HG02588 (cell line): ENCODE results near the gene PHC1.
"Not testable (repeated sequence)": the region's sequence is repeated elsewhere in the genome, so short reads cannot be mapped to it uniquely, and the experiment has no call there.

Experiments
- ATAC-seq: cut with Tn5 transposase; IDR thresholded peaks from one replicate; pipeline ENCODE4 v1.9.1; 2021; ENCODE audit warnings: mild to moderate bottlenecking, moderate library complexity; ENCODE audit not compliant: unreplicated experiment

The PHC1 gene

DNA sequence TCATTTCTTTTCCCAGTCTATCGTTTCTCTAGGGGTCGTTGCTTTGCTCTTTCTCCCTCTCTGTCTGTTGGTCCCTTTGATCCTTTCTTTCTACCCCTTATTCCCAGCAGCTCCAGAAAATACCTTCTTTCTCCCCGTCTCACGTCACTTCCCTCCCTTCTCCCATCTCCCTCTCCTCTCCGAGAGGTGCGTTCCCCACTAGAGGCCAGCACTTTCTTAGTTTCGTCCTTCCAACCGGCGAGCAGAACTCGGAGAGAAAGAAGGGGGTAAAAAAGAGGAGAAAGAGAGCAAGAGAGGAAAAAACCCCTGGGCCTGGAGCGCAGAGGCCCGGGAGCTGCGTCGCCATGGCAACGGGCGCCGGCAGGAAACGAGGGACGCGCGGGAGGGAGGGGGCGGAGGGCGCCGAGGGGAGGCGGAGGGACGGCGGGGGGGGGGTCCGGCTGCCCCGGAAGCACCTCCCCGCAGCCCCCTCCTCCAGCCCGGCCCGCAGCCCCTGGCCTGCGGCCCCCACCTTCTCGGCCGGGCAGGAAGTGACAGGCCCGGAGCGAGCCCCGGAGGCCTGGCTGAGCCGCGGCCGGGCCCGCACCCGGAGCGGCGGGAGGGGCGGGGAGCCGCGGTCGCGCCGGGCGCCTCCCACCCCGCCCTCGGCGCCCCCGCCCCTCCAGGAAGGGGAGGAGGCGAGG is at the start of gene PHC1:
Gene PHC1 (plus strand): TSS at position 477 of the 683 bp plus-strand sequence. CDS start 3,169 bp downstream, outside the sequence.
- peak; percentile 64 for ATAC-seq

- ATAC-seq: no peak
These were observed 47.9 kb upstream of the PHC1 start for GRCh38 chr12:8866429-8866828.

GRCh38 chr12:8867009-8867408 is 47.3 kb upstream of the PHC1 start:
- ATAC-seq: no peak

DNA sequence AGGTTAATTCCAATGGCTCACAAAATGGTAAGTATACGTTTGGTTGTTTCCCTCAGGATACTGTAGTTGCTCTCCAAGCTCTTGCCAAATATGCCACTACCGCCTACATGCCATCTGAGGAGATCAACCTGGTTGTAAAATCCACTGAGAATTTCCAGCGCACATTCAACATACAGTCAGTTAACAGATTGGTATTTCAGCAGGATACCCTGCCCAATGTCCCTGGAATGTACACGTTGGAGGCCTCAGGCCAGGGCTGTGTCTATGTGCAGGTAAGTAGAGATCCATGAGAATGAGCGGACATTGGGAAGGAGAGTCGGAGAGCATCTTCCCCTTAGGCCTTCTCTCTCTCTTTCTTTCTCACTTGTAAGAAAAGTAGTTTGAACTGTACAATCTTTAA is 46.5 kb upstream of the PHC1 start:
- ATAC-seq: no peak

- ATAC-seq: no peak
These were observed 43.7 kb upstream of the PHC1 start for GRCh38 chr12:8870586-8870985.

GRCh38 chr12:8871068-8871467 is 43.2 kb upstream of the PHC1 start:
- no peak for ATAC-seq

DNA sequence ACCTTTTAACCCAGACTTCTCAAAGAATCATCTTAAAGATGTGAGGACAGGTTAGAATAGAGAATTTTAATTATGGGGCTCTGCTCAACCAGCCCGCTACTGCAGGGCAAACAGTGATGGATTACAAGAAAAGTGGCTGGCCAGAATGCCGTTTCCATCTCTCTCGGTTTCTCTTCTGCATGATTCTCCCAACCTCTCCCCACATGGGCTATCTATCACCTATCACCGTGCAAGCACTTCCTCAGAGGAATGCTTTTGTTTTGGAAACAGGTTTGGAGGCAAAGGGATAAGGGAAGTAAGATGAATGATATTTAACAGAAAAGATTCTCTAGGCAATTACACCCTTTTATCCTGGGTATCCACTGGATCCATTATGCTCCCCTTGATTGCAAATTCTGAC is 37.4 kb upstream of the PHC1 start:
- ATAC-seq: no peak

GRCh38 chr12:8886502-8887284 is 27.6 kb upstream of the PHC1 start:
- no peak for ATAC-seq

DNA sequence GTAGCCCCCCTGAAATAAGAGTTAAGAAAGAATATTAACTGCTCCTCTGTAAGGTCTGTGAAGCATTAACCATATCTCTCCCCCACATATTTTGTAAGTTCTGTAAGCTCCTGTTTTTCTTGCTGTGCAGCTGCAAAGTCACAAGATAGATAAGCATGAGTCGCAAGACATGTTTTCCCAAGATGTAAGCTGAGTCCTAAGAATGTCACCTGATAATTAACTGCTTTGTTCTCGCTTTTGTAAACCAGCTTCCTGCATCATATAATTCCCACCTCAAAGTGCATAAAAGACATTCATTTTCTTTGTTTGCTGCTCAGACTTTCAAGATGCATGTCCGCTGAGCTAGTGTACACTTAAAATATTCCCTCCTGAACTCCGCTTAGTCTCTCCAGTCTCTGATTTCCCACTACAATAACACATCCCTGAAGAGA is 27.0 kb upstream of the PHC1 start:
- ATAC-seq: no peak

DNA sequence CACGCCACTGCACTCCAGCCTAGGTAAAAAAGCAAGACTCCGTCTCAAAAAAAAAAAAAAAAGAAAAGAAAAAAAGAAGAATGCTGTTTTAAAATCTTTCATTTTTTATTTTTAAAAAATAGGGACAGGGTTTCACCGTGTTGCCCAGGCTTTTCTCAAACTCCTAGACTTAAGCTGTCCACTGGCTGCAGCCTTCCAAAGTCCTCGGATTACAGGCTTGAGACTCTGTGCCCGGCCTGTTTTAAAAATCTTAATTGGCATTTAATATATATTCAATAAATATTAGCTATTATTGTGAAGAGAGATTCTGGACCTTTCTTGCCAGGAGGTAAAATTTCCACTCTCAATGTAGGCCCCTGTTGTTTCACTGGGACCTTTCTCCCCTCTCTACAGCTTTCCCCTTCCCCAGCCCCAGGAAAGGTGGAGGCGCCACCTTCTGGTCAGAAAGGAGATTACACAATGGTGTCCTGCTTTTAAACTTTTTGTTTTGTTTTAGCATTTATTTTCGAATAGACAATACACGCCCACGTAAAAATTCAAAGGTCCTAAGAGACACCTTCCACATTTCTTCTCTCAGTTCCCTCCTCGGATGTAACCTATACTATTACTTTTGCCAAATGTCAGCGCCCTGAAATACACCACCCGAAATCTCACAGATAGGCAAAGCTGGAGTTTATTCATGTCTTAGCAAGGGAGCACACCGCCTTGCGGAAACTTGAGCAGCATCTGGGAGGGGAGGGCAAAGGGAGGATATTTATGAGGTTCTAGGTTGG is 23.8 kb upstream of the PHC1 start:
- ATAC-seq: no peak

DNA sequence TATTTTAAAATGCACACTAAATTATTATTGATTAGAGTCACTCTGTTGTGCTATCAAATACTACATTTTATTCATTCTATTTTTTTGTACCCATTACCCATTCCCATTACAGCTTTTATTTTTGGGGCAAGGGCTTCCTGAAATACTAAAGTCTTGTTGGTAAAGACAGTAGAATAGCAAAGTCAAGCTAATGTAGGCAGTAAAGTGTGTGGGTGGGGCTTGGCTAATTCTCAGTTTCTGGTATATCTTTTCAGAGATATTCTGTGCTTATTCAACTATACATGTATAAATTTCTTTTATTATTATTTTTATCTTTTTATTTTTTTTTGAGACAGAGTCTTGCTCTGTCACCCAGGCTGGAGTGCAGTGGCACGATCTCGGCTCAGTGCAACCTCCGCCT is 22.3 kb upstream of the PHC1 start:
- no peak for ATAC-seq

DNA sequence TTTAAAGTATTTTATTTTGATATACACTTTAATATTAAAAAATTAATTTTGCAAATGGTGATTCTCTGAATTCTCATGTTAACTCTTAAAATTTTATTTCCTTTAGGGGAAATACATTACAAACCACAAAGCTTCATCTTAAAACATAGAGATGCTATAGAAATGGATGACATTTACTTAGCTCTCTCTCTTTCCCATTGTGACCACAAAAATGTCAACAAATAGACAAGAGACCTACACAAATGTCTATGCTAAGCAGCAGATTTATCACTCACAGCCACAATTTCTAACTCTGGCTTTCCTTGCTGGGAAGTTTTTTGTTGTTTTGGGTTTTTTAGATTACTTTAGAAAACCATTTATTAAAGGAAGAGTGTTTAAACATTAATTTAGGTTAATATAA is 19.9 kb upstream of the PHC1 start:
- no peak for ATAC-seq

DNA sequence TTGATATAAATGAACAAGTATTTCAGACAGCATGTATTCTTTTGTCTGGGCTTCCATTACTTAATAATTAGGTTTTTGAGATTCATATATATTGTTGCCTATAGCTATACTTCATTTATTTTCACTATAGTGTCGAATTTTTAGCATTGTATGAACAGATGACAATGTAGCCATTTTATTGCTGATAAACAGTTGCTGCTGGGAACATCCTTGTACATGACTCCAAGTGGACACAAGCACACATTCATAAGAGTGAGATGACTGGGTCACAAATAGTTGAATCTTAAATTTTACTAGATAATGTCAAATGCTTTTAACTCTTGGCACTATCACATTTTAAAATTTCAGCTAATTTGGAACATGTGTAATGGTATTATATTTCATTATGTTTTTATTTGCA is 19.3 kb upstream of the PHC1 start:
- ATAC-seq: no peak

GRCh38 chr12:8897081-8897480 is 17.2 kb upstream of the PHC1 start:
- no peak for ATAC-seq

GRCh38 chr12:8899830-8900229 is 14.5 kb upstream of the PHC1 start:
- no peak for ATAC-seq

DNA sequence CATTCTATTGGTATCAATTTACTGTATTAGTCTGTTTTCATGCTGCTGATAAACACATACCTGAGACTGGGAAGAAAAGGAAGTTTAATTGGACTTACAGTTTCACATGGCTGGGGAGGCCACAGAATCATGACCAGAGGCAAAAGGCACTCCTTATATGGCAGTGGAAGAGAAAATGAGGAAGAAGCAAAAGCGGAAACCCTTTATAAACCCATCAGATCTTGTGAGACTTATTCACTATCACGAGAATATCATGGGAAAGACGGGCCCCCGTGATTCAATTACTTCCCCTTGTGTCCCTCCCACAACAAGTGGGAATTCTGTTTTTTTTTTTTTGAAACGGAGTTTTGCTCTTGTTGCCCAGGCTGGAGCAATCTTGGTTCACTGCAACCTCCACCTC is 11.6 kb upstream of the PHC1 start:
- ATAC-seq: not testable (repeated sequence)

DNA sequence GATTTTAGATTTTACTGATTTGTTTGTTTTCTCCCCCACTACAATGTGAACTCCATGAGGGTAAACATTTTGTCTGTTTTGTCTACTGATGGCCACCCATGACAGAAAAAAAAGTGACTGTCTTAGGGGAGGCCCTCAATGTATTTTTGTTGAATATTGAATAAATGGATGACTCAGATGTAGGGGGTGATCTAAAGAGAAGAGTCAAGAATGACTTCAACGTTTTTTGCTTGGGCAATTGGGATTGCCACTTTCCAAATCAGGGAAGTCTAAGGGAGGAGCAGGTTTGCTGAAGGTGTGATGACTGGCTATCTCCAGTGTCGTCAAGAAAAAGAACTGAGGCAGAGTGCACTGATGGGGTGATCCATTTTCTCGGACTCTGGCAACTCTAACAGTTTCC is 10.7 kb upstream of the PHC1 start:
- no peak for ATAC-seq

DNA sequence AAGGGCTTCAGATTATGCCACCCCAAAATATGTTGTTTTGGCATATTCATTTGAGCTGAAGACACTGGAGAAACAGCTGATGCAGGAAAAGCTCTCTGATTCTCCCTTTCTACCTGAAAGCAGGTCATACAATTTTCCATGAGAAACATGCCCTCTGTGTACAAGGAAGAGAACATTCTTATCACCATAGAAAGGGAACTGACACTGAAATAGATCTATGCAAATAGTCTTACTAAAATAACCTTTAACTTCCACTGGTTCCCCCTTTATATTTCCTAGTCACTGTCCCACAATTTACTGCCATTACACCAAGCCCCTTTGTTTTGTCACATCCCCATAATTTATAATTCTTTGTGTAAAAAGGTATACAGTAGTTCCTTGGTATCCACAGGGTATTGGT is 9.6 kb upstream of the PHC1 start:
- no peak for ATAC-seq

GRCh38 chr12:8905546-8905945 is 8.8 kb upstream of the PHC1 start:
- ATAC-seq: no peak

GRCh38 chr12:8906266-8907180 is 7.8 kb upstream of the PHC1 start:
- ATAC-seq: no peak

GRCh38 chr12:8907513-8907912 is 6.8 kb upstream of the PHC1 start:
- ATAC-seq: no peak
